Glomerular endothelial cell (primary cell): Measurements from ENCODE around the gene FBXO9. TPM values are rescaled to one million over a fixed set of nuclear protein-coding genes. Genes with fewer than 3 reads are reported as not detected.

Source experiments
- DNase-seq: peaks from one replicate; pipeline ENCODE4 v3.0.0-alpha.2; 2011; ENCODE audit warnings: low read depth, low spot score; ENCODE audit errors: extremely low read depth
- total RNA-seq: library from RNA; depleted of rRNA; stranded (reverse); fragments of >200 nt; gene quantifications from 2 replicates; pipeline ENCODE4 v1.2.3, GENCODE V29; 2015

Gene FBXO9
- total RNA-seq, 1 donor from 2014 or later = 28.2 TPM

DNA sequence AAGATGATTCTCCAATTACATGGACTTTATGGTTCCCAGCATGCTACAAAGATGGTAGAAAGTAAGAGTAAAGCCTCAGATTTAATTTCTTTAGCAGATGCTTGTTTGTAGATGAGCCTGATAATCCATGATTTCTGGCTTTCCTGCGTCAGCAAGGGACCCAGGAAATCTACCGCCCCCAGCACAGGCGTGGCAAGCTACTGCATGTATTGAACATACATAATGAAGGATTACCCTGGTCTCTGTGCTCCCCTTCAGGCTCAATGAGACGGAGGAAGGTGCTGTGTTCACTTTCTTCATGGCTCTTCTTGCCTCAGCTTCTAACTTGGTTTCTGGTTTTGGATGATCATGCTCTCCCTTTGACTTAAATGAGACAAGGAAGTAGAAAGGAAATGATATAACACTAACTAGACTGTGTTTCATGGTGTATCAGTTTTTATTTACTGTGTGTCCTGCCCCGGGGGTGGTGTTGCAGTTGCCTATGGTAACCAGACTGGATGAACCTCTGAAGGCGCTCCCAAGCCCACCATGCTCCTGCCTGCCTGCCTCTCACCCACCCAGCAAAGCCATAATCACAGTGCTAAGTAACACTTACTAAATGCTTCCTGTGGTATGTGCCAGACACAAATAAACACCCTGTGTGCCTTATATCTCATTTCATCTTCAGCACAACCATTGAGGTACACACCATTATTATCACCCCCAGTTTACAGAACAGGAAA, 65.5 kb downstream of the FBXO9 start:
- no peak for DNase-seq

DNA sequence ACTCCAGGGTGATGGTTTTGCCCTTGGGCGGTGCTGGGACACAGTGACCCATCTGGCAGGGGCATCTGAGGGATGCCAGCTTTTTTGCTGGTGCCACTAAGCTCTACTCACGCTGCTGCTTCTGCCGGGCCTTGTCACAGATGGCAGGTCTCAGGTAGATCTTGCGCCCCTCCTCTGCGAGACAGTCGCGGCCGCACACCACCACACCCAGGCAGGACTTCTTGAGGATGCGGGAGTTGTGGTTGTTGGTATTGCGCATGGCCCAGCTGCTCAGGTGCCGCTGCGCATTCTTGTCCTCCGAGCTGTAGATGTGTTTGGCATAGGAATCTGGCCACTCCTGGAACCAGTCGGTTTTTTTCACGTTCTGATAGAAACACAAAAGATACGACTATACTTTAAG, 68.8 kb downstream of the FBXO9 start:
- no peak for DNase-seq

DNA sequence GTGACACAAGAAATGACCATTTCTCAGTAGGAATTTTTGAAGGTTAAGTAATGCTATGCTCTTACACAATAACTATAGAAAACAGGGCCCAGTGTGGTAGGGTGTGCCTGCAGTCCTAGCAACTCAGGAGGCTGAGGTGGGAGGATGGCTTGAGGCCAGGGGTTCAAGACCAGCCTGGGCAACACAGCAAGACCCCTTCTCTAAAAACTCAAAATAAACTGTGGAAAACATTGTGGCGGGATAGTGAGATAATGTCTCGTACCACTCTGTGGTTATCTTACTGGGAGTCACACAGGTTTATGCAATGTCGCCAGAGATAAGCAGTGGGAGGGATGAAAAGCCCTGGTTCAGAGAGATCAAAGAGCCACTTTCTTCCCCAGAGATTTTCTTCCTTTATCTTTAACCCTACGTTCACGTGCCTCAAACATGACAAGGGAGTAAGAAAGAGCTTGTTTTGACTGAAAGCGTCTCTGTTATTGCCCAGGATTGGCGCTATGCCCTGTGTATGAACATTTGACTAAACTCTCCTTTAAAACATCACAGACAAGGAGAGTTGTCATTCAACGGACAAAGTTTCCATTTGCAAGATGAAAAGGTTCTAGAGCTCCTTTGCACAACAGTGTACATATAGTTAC, 69.5 kb downstream of the FBXO9 start:
- no peak for DNase-seq

DNA sequence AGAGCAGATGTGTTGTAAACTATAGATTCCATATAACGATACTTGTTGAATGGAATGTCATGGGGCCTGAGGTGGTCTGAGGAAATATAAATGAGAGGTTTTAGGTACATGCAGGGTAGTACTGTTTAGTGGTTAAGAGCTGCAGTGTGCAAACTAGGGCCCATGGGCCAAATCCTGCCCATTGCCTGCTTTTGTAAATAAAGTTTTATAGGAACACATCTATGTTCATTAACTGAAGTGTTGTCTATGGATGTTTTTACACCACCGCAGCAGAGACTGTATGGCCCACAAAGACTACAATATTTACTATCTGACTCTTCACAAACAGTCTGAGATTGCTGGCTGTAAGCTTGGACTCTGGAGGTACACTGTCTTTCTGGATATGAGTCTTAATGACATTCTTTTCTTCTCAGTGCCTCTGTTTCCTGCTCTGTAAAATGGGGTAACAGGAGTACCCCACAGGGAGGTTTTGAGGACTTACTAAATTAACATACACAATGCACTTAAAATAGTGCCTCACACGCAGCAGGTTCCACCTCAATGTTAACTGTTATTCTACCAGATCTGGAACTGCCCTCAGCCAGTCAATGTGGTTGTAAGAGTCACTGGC, 70.9 kb downstream of the FBXO9 start:
- DNase-seq = no peak

DNA sequence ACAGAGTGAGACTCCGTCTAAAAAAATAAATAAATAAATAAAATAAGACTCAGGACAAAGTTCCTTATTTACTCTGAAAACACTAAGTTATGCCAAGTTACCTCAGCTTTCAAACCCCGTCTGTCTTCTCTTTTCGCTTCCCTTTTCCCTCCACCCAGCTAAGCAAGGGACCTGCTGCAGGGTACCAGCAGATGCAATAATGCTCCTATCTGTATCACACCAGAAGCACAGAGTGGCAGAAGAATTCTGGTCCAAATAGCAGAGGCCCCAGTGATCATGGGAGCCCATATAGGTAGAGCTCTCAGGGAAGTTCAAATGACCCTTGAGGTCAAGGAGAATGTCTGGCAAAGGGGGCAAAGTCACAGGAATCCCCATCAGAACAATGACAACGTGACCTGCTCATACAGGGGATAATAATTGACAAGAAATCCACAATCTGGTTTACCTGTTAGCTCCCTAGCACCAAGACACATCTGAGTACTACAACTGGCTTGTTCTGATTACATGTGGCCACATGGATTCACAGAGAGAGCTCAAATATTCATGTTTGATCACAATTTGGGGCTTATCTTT, 74.7 kb downstream of the FBXO9 start:
- DNase-seq = no peak

DNA sequence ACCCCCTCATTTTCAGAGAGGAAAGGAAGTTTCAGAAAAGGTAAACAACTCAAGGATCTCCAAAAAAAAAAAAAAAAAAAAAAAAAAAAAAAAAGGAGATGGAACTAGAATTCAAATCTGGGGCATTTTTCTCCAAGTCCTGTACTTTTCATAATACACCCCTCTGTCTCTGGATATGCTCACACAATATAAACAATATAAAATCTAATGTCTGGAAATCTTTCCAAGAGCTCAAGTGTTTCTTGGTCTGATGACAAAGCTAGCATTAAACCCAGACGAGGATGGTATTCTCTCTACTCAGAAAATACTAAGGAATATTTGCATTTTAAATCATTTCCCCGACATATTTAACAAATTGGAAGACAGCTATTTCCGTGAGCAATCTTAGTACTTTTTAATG, 77.6 kb downstream of the FBXO9 start:
- no peak for DNase-seq

DNA sequence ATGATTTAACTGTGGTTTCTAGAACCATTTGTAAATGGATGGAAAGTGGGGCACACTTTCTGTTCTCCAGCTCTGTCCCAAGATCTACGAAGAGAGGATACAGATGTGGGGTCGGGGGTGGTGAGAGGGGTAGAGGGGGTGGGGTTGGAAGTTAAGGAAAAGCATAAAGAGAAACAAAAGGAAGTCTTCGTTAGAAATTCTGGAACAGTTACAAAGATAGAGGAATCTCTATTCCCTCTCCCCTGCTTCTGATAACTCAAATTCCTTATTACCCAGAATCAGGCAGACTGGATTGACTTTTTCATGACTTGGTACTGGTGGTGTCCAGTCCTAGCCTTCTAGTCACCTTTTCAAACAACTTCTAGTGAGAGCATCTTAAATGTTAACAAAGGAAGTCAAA, 78.5 kb downstream of the FBXO9 start:
- DNase-seq = no peak

DNA sequence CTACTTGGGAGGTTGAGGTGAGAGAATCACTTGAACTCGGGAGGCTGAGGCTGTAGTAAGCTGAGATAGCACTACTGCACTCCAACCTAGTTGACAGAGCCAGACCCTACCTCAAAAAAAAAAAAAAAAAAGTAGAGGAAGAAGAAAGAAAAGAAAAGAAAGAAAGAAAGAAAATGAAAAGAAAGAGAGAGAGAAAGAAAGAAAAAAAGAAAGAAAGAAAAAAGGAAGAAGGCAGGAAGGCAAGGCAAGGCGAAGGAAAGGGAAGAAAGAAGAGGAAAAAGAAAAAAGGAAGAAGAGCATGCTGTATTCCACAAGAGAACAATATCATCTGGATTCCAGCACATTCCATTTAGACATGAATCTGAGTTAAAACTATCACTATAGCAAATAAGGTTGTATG, 79.6 kb downstream of the FBXO9 start:
- no peak for DNase-seq

DNA sequence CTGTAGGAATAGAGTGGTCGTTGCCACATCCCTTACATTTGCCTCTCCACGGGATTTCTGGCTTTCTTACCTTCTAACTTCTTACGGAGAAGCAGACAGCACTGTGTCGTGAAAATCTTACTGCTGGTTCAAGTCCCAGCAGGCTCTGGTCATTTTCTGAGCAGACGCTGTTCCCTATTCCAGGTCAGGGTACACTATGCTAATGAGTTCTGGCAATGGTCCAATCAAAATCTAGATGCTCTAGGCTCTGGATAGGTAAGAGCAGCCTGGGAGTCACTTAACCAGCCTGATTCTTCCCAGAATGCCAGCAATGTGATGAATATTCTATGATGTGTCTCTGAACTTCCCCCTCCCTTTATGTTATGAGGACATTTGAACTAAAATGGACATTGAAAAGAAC, 83.5 kb downstream of the FBXO9 start, which contains the start of gene GCM1:
TSS of gene GCM1 (minus strand) at position 158 of the 400 bp plus-strand sequence. CDS start 3,209 bp downstream, outside the sequence.
- DNase-seq = no peak

Other genes with a start within 250 kb of the FBXO9 start
- gene GSTA5, start 224.6 kb upstream of the FBXO9 start, total RNA-seq = not detected in 2 replicates
- not detected in 2 replicates for gene GSTA3, start 155.7 kb upstream of the FBXO9 start, total RNA-seq
- gene GSTA4, start 70.1 kb upstream of the FBXO9 start, total RNA-seq = 21.8 and 25.3 TPM in 2 replicates
- 7.6 and 8.1 TPM in 2 replicates for gene CILK1, start 3.6 kb upstream of the FBXO9 start, total RNA-seq
- gene GCM1, start 83.4 kb downstream of the FBXO9 start, total RNA-seq = not detected in 2 replicates